Neural progenitor cell (in vitro differentiated cells): ENCODE results near the gene LTF. TPM values are rescaled to one million over a fixed set of nuclear protein-coding genes. Genes with fewer than 3 reads are reported as not detected.

Experiments used
- DNase-seq: peaks from one replicate; pipeline ENCODE4 v3.0.0-alpha.2; 2016; ENCODE audit warnings: low spot score
- H2AFZ ChIP-seq: fragments of 200-600 bp; sonication (generic); replicated peaks from 2 replicates; pipeline ENCODE4 v1.6.1; 2016; ENCODE audit warnings: antibody characterized with exemption
- H3F3A ChIP-seq: fragments of 200-600 bp; sonication (generic); 2 replicates; pipeline ENCODE4 v1.6.1; 2016; ENCODE audit warnings: antibody characterized with exemption, low read depth
- H3K27ac ChIP-seq: fragments of 200-600 bp; sonication (generic); 2 replicates; pipeline ENCODE4 v1.5.1; 2016; ENCODE audit warnings: mild to moderate bottlenecking
- H3K27me3 ChIP-seq: fragments of 200-600 bp; sonication (generic); 2 replicates; pipeline ENCODE4 v1.6.1; 2016; ENCODE audit warnings: mild to moderate bottlenecking, moderate library complexity
- H3K36me3 ChIP-seq: fragments of 200-600 bp; sonication (generic); 2 replicates; pipeline ENCODE4 v1.5.1; 2016
- H3K4me1 ChIP-seq: fragments of 200-600 bp; sonication (generic); 2 replicates; pipeline ENCODE4 v1.6.1; 2016; ENCODE audit warnings: mixed run types
- H3K4me2 ChIP-seq: fragments of 200-600 bp; sonication (generic); 2 replicates; pipeline ENCODE4 v1.6.1; 2016
- H3K4me3 ChIP-seq: fragments of 200-600 bp; sonication (generic); 2 replicates; pipeline ENCODE4 v1.5.1; 2016
- H3K79me2 ChIP-seq: fragments of 200-600 bp; sonication (generic); 2 replicates; pipeline ENCODE4 v1.6.1; 2016; ENCODE audit warnings: low read depth
- H3K9ac ChIP-seq: fragments of 200-600 bp; sonication (generic); 2 replicates; pipeline ENCODE4 v1.6.1; 2016
- H3K9me3 ChIP-seq: fragments of 200-600 bp; sonication (generic); 2 replicates; pipeline ENCODE4 v1.5.1; 2016; ENCODE audit warnings: low read depth
- H4K20me1 ChIP-seq: fragments of 200-600 bp; sonication (generic); 2 replicates; pipeline ENCODE4 v1.6.1; 2016; ENCODE audit warnings: low read depth
- H3K27ac Mint-ChIP-seq: 3 replicates; pipeline ENCODE4 v1.8.0; 2021; ENCODE audit warnings: mixed read lengths
- H3K27me3 Mint-ChIP-seq: 2 replicates; pipeline ENCODE4 v1.8.0; 2022; ENCODE audit warnings: low read depth, mild to moderate bottlenecking, inconsistent platforms, moderate library complexity, mixed read lengths; ENCODE audit not compliant: insufficient read depth
- H3K36me3 Mint-ChIP-seq: 3 replicates; pipeline ENCODE4 v1.8.0; 2021; ENCODE audit warnings: mixed read lengths
- H3K4me1 Mint-ChIP-seq: 3 replicates; pipeline ENCODE4 v1.8.0; 2021; ENCODE audit warnings: mixed read lengths
- H3K4me3 Mint-ChIP-seq: 3 replicates; pipeline ENCODE4 v1.8.0; 2021; ENCODE audit warnings: mild to moderate bottlenecking, moderate library complexity, mixed read lengths
- H3K9me3 Mint-ChIP-seq: 3 replicates; pipeline ENCODE4 v1.8.0; 2020; ENCODE audit warnings: mixed read lengths
- CTCF ChIP-seq: fragments of 200-600 bp; sonication (generic); IDR thresholded peaks from 2 replicates; pipeline ENCODE4 v1.5.1; 2017; ENCODE audit warnings: antibody characterized with exemption, mild to moderate bottlenecking
- EZH2 ChIP-seq: fragments of 200-600 bp; sonication (generic); IDR thresholded peaks from 2 replicates; pipeline ENCODE4 v1.6.1; 2017; ENCODE audit warnings: antibody characterized with exemption, mild to moderate bottlenecking, moderate library complexity
- EZH2phosphoT487 ChIP-seq: fragments of 200-600 bp; sonication (generic); IDR thresholded peaks from 2 replicates; pipeline ENCODE4 v1.6.1; 2017; ENCODE audit warnings: antibody characterized with exemption
- total RNA-seq: library from RNA; depleted of rRNA; stranded (reverse); fragments of >200 nt; gene quantifications from 2 replicates; pipeline ENCODE4 v1.2.3, GENCODE V29; 2015; ENCODE audit warnings: low replicate concordance

LTF gene
- total RNA-seq, 1 donor from 2014 or later, result not detected

- TF ChIP-seq CTCF, result peak; percentile 66
- TF ChIP-seq EZH2, result no peak
- Mint-ChIP-seq H3K27me3 (no peaks in the 10 kb centered on the region), H3K4me1 (peaks cover 9% of the 10 kb centered on the region), H3K9me3 (no peaks in the 10 kb centered on the region), H3K4me3 (no peak overlapping the region), H3K27ac (no peak overlapping the region), H3K36me3 (no peaks in the 10 kb centered on the region)
- H4K20me1 ChIP-seq, result no peaks in the 10 kb centered on the region
- H3K4me1 ChIP-seq, result no peaks in the 10 kb centered on the region
- peak; percentile 60 for DNase-seq
- no peak overlapping the region for H3K4me2 ChIP-seq
- H3K36me3 ChIP-seq, result no peaks in the 10 kb centered on the region
- no peak overlapping the region for H3K9ac ChIP-seq
- no peaks in the 10 kb centered on the region for H3K79me2 ChIP-seq
- no peaks in the 10 kb centered on the region for H3F3A ChIP-seq
- H3K27me3 ChIP-seq, result no peaks in the 10 kb centered on the region
- no peak overlapping the region for H2AFZ ChIP-seq
- no peak overlapping the region for H3K27ac ChIP-seq
- no peaks in the 10 kb centered on the region for H3K9me3 ChIP-seq
- no peak overlapping the region for H3K4me3 ChIP-seq
Measured at GRCh38 chr3:46442576-46443530, 21.9 kb downstream of the LTF start.

- Histone ChIP-seq H3K27ac (no peak overlapping the region), H3K4me3 (no peak overlapping the region), H3F3A (no peaks in the 10 kb centered on the region), H3K9me3 (no peaks in the 10 kb centered on the region), H3K4me2 (no peak overlapping the region), H4K20me1 (no peaks in the 10 kb centered on the region), H3K36me3 (no peaks in the 10 kb centered on the region), H3K79me2 (no peaks in the 10 kb centered on the region), H2AFZ (peak overlapping the region; percentile 61), H3K9ac (no peak overlapping the region), H3K27me3 (no peaks in the 10 kb centered on the region), H3K4me1 (no peaks in the 10 kb centered on the region)
- peaks cover 3% of the 10 kb centered on the region for H3K4me1 Mint-ChIP-seq
- no peak for DNase-seq
- H3K27me3 Mint-ChIP-seq, result no peaks in the 10 kb centered on the region
- no peaks in the 10 kb centered on the region for H3K36me3 Mint-ChIP-seq
- H3K4me3 Mint-ChIP-seq, result no peak overlapping the region
- H3K27ac Mint-ChIP-seq, result no peak overlapping the region
- TF ChIP-seq EZH2 (no peak), EZH2phosphoT487 (no peak), CTCF (no peak)
- no peaks in the 10 kb centered on the region for H3K9me3 Mint-ChIP-seq
Measured at GRCh38 chr3:46440531-46441294, 24.0 kb downstream of the LTF start.

GRCh38 chr3:46438831-46439230 is 25.9 kb downstream of the LTF start:
- Histone ChIP-seq H4K20me1 (no peaks in the 10 kb centered on the region), H3F3A (no peaks in the 10 kb centered on the region), H3K4me2 (no peak overlapping the region), H3K36me3 (no peaks in the 10 kb centered on the region), H3K4me1 (no peaks in the 10 kb centered on the region), H3K9me3 (no peaks in the 10 kb centered on the region), H3K27ac (no peak overlapping the region), H3K27me3 (no peaks in the 10 kb centered on the region), H3K79me2 (no peaks in the 10 kb centered on the region), H3K4me3 (no peak overlapping the region), H3K9ac (no peak overlapping the region), H2AFZ (no peak overlapping the region)
- H3K9me3 Mint-ChIP-seq, result no peaks in the 10 kb centered on the region
- H3K4me3 Mint-ChIP-seq, result no peak overlapping the region
- no peak for TF ChIP-seq CTCF
- no peak for TF ChIP-seq EZH2phosphoT487
- no peak for TF ChIP-seq EZH2
- no peak overlapping the region for H3K27ac Mint-ChIP-seq
- DNase-seq, result no peak
- H3K4me1 Mint-ChIP-seq, result peaks cover 3% of the 10 kb centered on the region
- H3K27me3 Mint-ChIP-seq, result peaks cover 2% of the 10 kb centered on the region
- H3K36me3 Mint-ChIP-seq, result no peaks in the 10 kb centered on the region
